Retina (tissue), 1 donor: ENCODE results near the gene BHLHA15.
A peak's percentile ranks its signal among the peaks of the same experiment; 100 is the strongest.

ENCODE experiments used
- DNase-seq: peaks from one replicate; pipeline ENCODE4 v3.0.0-alpha.2; 2016

The BHLHA15 gene

GRCh38 chr7:98250789-98251188 is 39.5 kb downstream of the BHLHA15 start:
- no peak for DNase-seq

GRCh38 chr7:98251231-98251600 is 40.0 kb downstream of the BHLHA15 start:
- DNase-seq: no peak

GRCh38 chr7:98251601-98252424 is 40.6 kb downstream of the BHLHA15 start, which contains the start of gene TECPR1:
Gene TECPR1 (minus strand): TSS chr7:98252232. CDS start chr7:98246146, 6,086 bp downstream.
- peak; percentile 94 for DNase-seq

- DNase-seq: no peak
Measured at GRCh38 chr7:98252425-98253054, 41.3 kb downstream of the BHLHA15 start.

GRCh38 chr7:98254516-98254915 is 43.3 kb downstream of the BHLHA15 start:
- DNase-seq: no peak

- DNase-seq: no peak
Measured at GRCh38 chr7:98254951-98255610, 43.8 kb downstream of the BHLHA15 start.

- no peak for DNase-seq
Measured at GRCh38 chr7:98256431-98256830, 45.2 kb downstream of the BHLHA15 start.

GRCh38 chr7:98257701-98258100 is 46.5 kb downstream of the BHLHA15 start:
- DNase-seq: no peak
